NCI-H226 (cell line): ENCODE data around the gene C2orf42.
"Not testable (repeated sequence)": the region's sequence is repeated elsewhere in the genome, so short reads cannot be mapped to it uniquely, and the experiment has no call there.

Experiments
- DNase-seq: peaks from one replicate; pipeline ENCODE4 v3.0.0-alpha.2; 2015

The C2orf42 gene

DNA sequence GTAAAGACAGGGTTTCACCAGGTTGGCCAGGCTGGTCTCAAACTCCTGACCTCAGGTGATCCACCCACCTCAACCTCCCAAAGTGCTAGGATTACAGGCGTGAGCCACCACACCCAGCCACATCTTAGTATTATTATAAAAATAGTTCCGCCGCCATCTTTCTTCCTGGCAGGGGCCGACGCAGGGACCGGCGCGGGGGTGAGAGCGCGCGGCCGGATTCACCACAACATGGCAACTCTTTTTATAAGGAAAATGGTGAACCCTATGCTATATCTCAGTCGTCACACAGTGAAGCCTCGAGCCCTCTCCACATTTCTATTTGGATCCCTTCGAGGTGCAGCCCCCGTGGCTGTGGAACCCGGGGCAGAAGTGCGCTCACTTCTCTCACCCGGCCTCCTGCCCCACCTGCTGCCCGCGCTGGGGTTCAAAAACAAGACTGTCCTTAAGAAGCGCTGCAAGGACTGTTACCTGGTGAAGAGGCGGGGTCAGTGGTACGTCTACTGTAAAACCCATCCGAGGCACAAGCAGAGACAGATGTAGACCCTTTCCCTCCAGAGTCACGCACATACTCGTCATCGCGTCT lies 88.4 kb downstream of the C2orf42 start:
- not testable (repeated sequence) for DNase-seq

GRCh38 chr2:70101686-70102085 lies 89.1 kb downstream of the C2orf42 start:
- DNase-seq: not testable (repeated sequence)

- DNase-seq: no peak
Observed at GRCh38 chr2:70101174-70101573, 89.6 kb downstream of the C2orf42 start.
